HepG2 (cell line): ENCODE measurements around the gene NEURL3. TPM values are rescaled to one million over a fixed set of nuclear protein-coding genes. Genes with fewer than 3 reads are reported as not detected.

Experiments
- ERF ChIP-seq: IDR thresholded peaks from 2 replicates; pipeline ENCODE4 v1.6.1; 2018; ENCODE audit warnings: missing biosample characterization, missing genetic modification reagents
- GTF2F1 ChIP-seq: fragments of 150-350 bp; IDR thresholded peaks from 2 replicates; pipeline ENCODE4 v1.6.1; 2014; ENCODE audit warnings: low read length
- HES4 ChIP-seq: sonication (generic); formaldehyde crosslinking; IDR thresholded peaks from 2 replicates; pipeline ENCODE4 v1.9.0; 2021; ENCODE audit warnings: mild to moderate bottlenecking, missing genetic modification reagents, borderline replicate concordance
- HNRNPLL ChIP-seq: fragments of 200-400 bp; formaldehyde crosslinking; IDR thresholded peaks from 2 replicates; pipeline ENCODE4 v1.6.1; 2017; ENCODE audit warnings: mild to moderate bottlenecking, low read depth, low read length; ENCODE audit not compliant: poor library complexity, severe bottlenecking
- KAT8 ChIP-seq: IDR thresholded peaks from 2 replicates; pipeline ENCODE4 v1.6.1; 2016; ENCODE audit warnings: missing genetic modification reagents, missing compliant biosample characterization
- MAZ ChIP-seq, 2 experiments: sonication (generic) in 1 of 2; formaldehyde crosslinking in 1 of 2; IDR thresholded peaks; 2 replicates each; pipeline versions ENCODE4 v1.5.0 to v1.6.1; 2012 to 2020; ENCODE audit warnings: low read depth in 2 of 2, mild to moderate bottlenecking in 2 of 2, borderline replicate concordance in 1 of 2, improper control_type of control experiment in 1 of 2, low read length in 1 of 2, missing genetic modification reagents in 1 of 2, moderate library complexity in 1 of 2
- SP140L ChIP-seq: sonication (generic); formaldehyde crosslinking; IDR thresholded peaks from 2 replicates; pipeline ENCODE4 v1.4.0; 2020; ENCODE audit warnings: missing genetic modification reagents, borderline replicate concordance
- ZNF101 ChIP-seq: sonication (generic); formaldehyde crosslinking; IDR thresholded peaks from 2 replicates; pipeline ENCODE4 v1.4.0; 2020; ENCODE audit warnings: mild to moderate bottlenecking, low read depth, missing genetic modification reagents, borderline replicate concordance
- ZNF24 ChIP-seq: fragments of 450-650 bp; IDR thresholded peaks from 2 replicates; pipeline ENCODE4 v1.6.1; 2017; ENCODE audit warnings: antibody characterized with exemption, mild to moderate bottlenecking
- ZNF75D ChIP-seq: sonication (generic); formaldehyde crosslinking; IDR thresholded peaks from 2 replicates; pipeline ENCODE4 v1.8.1; 2023; ENCODE audit warnings: missing genetic modification reagents, mild to moderate bottlenecking, borderline replicate concordance
- polyA plus RNA-seq, 8 experiments: library from polyadenylated mRNA; depleted of rRNA in 3 of 8; stranded (reverse) in 7 of 8; unstranded in 1 of 8; fragments of >200 nt; fragmentation: Illumina TruSeq in 4 of 8; extraction: Trizol in 4 of 8; gene quantifications; 2 replicates each; pipeline versions ENCODE4 v1.2.1 to v1.2.3, GENCODE V29; 2011 to 2016; ENCODE audit warnings: low read depth in 4 of 8, missing spikeins in 1 of 8, mixed read lengths in 1 of 8; ENCODE audit not compliant: insufficient read depth in 1 of 8
- total RNA-seq, 5 experiments: library from RNA; depleted of rRNA; stranded (reverse); fragments of >200 nt; fragmentation: Illumina TruSeq; extraction: Trizol; gene quantifications; 2 replicates each; pipeline ENCODE4 v1.2.3, GENCODE V29; 2016; ENCODE audit warnings: low read depth in 1 of 5
- TF ChIP-seq, protein P1 (sequence below): sonication (generic); formaldehyde crosslinking; IDR thresholded peaks from 2 replicates; pipeline ENCODE4 v1.8.0; 2022; ENCODE audit warnings: missing genetic modification reagents, mild to moderate bottlenecking, moderate library complexity, borderline replicate concordance
- TF ChIP-seq, protein P2 (sequence below): sonication (generic); formaldehyde crosslinking; IDR thresholded peaks from 2 replicates; pipeline ENCODE4 v1.4.0; 2020; ENCODE audit warnings: mild to moderate bottlenecking, missing genetic modification reagents
- TF ChIP-seq, protein P3 (sequence below): IDR thresholded peaks from 2 replicates; pipeline ENCODE4 v1.6.1; 2016; ENCODE audit warnings: missing compliant biosample characterization, missing genetic modification reagents, borderline replicate concordance
- TF ChIP-seq, protein P4 (sequence below): fragments of 450-650 bp; IDR thresholded peaks from 2 replicates; pipeline ENCODE4 v1.6.1; 2017
- TF ChIP-seq, protein P5 (sequence below): IDR thresholded peaks from 2 replicates; pipeline ENCODE4 v1.6.1; 2016
- TF ChIP-seq, protein P6 (sequence below): sonication (generic); formaldehyde crosslinking; IDR thresholded peaks from 2 replicates; pipeline ENCODE4 v1.5.1; 2020; ENCODE audit warnings: missing genetic modification reagents, mild to moderate bottlenecking, borderline replicate concordance

The NEURL3 gene
- total and polyA plus RNA-seq, 2 of the 13 experiments (the other 11 are each of a cell fraction or from before 2014, with no cell fraction given) = 0.16 to 1.2 TPM

DNA sequence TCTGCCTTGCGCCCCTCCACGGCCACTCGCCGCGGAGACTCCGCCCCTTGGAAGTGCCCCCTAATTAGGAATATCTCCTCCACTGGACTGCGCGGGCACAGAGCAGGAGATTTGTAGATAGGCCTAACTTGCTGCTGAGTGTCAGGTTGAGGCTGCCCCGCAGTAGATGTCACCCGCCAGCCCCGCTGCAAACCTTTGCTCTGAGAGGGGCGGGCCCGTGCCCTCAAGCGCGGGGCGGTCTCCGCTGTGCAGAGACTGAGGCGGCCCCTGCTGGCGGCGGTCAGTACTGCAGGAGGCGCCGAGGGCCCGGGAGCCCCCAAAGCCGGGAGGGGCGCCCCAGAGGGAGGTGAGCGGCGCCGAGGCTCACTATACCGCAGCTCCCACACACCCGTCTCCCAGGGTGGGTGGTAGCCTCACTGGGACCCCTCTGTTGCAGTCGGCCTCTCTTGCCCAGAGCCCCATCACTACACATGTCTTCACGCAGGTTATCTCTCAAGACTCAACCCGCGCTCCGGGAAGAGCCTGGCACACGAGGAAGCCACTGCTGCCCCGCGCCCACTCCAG is 2.9 kb upstream of the NEURL3 start (continued):
- TF ChIP-seq ERF (no peak), ZNF101 (CRISPR knock-in tag) (no peak), HNRNPLL (peak; percentile 51), ZNF24 (no peak), KAT8 (peak; percentile 35; the same call in 1 of the 2 replicates), ZNF75D (CRISPR knock-in tag) (no peak), HES4 (0 out of 2 replicates have a peak, but pooled peaks have one; percentile 14), SP140L (CRISPR knock-in tag) (no peak), MAZ (IDR thresholded peaks at IDR 0.05; ENCODE audit: borderline replicate concordance, low read depth, low read length) (peak; percentile 67), MAZ (CRISPR knock-in tag; IDR thresholded peaks at IDR 0.05; ENCODE audit: low read depth) (peak; percentile 78; the same call in 1 of the 2 replicates), GTF2F1 (no peak)
- TF ChIP-seq, protein P1, sequence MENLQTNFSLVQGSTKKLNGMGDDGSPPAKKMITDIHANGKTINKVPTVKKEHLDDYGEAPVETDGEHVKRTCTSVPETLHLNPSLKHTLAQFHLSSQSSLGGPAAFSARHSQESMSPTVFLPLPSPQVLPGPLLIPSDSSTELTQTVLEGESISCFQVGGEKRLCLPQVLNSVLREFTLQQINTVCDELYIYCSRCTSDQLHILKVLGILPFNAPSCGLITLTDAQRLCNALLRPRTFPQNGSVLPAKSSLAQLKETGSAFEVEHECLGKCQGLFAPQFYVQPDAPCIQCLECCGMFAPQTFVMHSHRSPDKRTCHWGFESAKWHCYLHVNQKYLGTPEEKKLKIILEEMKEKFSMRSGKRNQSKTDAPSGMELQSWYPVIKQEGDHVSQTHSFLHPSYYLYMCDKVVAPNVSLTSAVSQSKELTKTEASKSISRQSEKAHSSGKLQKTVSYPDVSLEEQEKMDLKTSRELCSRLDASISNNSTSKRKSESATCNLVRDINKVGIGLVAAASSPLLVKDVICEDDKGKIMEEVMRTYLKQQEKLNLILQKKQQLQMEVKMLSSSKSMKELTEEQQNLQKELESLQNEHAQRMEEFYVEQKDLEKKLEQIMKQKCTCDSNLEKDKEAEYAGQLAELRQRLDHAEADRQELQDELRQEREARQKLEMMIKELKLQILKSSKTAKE = 0 out of 2 replicates have a peak, but pooled peaks have one; percentile 3
- TF ChIP-seq, protein P2, sequence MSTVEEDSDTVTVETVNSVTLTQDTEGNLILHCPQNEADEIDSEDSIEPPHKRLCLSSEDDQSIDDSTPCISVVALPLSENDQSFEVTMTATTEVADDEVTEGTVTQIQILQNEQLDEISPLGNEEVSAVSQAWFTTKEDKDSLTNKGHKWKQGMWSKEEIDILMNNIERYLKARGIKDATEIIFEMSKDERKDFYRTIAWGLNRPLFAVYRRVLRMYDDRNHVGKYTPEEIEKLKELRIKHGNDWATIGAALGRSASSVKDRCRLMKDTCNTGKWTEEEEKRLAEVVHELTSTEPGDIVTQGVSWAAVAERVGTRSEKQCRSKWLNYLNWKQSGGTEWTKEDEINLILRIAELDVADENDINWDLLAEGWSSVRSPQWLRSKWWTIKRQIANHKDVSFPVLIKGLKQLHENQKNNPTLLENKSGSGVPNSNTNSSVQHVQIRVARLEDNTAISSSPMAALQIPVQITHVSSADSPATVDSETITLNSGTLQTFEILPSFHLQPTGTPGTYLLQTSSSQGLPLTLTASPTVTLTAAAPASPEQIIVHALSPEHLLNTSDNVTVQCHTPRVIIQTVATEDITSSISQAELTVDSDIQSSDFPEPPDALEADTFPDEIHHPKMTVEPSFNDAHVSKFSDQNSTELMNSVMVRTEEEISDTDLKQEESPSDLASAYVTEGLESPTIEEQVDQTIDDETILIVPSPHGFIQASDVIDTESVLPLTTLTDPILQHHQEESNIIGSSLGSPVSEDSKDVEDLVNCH (CRISPR knock-in tag) = no peak
- TF ChIP-seq, protein P3, sequence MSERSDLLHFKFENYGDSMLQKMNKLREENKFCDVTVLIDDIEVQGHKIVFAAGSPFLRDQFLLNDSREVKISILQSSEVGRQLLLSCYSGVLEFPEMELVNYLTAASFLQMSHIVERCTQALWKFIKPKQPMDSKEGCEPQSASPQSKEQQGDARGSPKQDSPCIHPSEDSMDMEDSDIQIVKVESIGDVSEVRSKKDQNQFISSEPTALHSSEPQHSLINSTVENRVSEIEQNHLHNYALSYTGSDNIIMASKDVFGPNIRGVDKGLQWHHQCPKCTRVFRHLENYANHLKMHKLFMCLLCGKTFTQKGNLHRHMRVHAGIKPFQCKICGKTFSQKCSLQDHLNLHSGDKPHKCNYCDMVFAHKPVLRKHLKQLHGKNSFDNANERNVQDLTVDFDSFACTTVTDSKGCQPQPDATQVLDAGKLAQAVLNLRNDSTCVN (CRISPR knock-in tag) = no peak
- TF ChIP-seq, protein P4, sequence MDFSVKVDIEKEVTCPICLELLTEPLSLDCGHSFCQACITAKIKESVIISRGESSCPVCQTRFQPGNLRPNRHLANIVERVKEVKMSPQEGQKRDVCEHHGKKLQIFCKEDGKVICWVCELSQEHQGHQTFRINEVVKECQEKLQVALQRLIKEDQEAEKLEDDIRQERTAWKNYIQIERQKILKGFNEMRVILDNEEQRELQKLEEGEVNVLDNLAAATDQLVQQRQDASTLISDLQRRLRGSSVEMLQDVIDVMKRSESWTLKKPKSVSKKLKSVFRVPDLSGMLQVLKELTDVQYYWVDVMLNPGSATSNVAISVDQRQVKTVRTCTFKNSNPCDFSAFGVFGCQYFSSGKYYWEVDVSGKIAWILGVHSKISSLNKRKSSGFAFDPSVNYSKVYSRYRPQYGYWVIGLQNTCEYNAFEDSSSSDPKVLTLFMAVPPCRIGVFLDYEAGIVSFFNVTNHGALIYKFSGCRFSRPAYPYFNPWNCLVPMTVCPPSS = no peak
- TF ChIP-seq, protein P5, sequence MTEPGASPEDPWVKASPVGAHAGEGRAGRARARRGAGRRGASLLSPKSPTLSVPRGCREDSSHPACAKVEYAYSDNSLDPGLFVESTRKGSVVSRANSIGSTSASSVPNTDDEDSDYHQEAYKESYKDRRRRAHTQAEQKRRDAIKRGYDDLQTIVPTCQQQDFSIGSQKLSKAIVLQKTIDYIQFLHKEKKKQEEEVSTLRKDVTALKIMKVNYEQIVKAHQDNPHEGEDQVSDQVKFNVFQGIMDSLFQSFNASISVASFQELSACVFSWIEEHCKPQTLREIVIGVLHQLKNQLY (CRISPR knock-in tag) = no peak
- TF ChIP-seq, protein P6, sequence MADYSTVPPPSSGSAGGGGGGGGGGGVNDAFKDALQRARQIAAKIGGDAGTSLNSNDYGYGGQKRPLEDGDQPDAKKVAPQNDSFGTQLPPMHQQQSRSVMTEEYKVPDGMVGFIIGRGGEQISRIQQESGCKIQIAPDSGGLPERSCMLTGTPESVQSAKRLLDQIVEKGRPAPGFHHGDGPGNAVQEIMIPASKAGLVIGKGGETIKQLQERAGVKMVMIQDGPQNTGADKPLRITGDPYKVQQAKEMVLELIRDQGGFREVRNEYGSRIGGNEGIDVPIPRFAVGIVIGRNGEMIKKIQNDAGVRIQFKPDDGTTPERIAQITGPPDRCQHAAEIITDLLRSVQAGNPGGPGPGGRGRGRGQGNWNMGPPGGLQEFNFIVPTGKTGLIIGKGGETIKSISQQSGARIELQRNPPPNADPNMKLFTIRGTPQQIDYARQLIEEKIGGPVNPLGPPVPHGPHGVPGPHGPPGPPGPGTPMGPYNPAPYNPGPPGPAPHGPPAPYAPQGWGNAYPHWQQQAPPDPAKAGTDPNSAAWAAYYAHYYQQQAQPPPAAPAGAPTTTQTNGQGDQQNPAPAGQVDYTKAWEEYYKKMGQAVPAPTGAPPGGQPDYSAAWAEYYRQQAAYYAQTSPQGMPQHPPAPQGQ = no peak
